Stimulated activated CD4-positive, alpha-beta T cell treated with anti-CD3 and anti-CD28 coated beads, Interleukin-12 subunit alpha, Interleukin-12 subunit beta, amount 100 ng/mL, for 24 hours (primary cell): ENCODE results near the gene MLXIP.
"Not testable (repeated sequence)": the region's sequence is repeated elsewhere in the genome, so short reads cannot be mapped to it uniquely, and the experiment has no call there.

Experiments
- DNase-seq, 2 experiments: peaks; one replicate each; pipeline ENCODE4 v3.0.0-alpha.2; 2020; ENCODE audit warnings: low read depth in 2 of 2

MLXIP gene, protein sequence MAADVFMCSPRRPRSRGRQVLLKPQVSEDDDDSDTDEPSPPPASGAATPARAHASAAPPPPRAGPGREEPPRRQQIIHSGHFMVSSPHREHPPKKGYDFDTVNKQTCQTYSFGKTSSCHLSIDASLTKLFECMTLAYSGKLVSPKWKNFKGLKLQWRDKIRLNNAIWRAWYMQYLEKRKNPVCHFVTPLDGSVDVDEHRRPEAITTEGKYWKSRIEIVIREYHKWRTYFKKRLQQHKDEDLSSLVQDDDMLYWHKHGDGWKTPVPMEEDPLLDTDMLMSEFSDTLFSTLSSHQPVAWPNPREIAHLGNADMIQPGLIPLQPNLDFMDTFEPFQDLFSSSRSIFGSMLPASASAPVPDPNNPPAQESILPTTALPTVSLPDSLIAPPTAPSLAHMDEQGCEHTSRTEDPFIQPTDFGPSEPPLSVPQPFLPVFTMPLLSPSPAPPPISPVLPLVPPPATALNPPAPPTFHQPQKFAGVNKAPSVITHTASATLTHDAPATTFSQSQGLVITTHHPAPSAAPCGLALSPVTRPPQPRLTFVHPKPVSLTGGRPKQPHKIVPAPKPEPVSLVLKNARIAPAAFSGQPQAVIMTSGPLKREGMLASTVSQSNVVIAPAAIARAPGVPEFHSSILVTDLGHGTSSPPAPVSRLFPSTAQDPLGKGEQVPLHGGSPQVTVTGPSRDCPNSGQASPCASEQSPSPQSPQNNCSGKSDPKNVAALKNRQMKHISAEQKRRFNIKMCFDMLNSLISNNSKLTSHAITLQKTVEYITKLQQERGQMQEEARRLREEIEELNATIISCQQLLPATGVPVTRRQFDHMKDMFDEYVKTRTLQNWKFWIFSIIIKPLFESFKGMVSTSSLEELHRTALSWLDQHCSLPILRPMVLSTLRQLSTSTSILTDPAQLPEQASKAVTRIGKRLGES

DNA sequence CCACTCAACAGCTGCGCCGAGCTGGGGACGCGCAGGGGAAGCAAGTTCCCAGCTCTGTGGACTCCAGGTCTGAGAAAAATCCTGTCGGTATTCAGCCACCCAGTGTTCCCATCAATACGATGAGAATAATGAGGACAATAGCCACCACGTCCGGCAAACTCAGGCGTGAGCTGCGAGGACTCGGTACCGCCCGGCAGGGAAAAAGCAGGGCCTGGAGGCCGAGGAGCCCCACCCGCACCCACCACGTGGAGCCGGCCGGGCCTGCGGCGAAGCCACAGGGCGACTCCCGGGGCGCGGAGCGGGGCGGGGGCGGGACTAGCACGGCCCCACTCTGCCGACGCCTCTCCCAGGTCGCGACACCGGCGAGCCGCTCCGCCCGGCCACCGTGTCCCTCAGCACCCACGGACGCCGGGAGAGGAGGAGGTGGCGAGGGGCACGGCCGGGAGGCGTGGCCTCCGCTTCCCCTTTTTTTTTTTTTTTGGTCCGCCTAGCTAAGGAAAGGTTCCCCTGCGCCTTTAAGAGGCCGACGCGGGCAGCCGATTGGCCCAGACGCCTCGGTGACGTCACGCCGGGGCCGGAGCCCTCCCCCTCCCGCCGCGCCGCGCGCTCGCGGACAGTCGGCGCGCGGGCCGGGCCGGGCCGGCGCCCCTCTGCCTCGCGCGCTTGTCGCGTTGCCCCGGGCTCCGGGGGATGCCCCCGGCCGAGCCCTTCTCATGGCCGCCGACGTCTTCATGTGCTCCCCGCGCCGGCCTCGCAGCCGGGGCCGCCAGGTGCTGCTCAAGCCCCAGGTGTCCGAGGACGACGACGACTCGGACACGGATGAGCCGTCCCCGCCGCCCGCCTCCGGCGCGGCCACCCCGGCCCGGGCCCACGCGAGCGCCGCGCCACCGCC lies at the start of gene MLXIP:
TSS of gene MLXIP (plus strand) at position 616 of the 892 bp plus-strand sequence. CDS start at position 714, 98 bp downstream.
- peak; percentile 80 to 83 for DNase-seq

DNA sequence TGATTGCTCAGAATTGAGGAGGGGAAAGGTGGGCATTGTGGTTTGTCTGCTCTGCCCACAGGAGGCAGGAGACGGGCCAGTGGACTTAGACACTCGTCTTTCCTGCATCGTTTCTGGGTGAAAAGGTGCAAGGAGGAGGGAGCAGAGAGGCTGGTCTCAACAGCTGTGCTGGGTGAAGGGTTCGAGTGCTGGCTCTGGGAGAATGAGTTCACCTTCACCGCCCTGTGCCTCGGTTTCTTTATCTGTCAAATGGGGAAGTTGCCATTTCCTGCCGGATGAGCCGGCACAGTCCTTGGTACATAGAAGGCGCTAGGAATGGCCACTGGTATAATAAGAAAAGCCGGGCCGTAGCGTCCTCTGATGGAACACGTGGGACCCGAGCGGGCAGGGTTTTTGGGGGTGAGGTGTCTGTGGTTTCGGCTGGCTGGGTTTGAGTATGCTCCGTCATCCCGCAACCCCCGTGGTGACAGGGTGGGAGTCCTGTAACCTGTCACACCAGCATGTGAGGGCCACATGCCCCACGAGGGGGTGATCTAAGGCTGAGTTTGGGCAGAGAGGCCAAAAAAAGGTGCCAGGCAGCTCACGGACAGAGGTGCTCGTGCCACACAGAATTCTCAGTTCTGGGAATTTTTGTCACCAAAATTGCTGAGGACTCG lies 49.5 kb upstream of the MLXIP start:
- DNase-seq = no peak

DNA sequence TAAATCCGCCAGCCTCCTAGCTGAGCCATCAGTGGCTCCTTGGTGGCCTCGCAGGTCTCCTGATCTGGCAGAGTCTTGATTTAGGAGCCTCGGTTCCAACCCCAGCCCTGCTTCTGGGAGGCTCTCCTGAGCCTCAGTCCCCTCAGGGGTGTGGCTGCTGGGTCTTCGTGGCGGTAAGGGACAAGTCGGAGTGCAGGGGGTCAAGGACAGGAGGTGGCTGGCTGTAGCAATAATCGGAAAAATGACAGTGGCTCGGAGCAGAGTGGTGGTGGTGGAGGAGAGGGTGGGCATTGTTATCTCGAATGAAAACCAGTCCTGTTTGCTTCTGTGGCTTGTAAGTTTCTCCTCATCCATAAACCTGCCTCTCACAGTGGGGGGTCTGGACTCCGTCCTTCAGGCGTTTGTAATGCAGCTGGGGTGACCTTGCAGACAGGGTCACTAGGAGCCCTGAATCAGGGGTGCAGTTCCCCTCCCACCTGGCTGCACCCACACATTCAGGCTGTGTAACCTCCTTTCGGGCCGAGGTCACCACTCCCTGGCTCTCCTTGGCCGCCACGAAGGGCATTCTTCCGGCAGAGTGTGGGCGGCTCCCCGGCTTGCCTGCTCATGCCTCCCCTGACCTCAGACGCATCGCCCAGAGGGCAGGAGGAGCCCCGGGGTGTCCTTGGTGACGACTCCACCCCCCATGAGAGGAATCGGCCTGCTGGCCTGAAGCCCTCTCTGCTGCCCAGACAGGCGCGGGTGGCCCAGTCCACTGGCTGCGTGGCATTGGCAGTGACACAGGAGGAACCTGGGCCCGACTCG lies 48.7 kb upstream of the MLXIP start:
- no peak for DNase-seq

DNA sequence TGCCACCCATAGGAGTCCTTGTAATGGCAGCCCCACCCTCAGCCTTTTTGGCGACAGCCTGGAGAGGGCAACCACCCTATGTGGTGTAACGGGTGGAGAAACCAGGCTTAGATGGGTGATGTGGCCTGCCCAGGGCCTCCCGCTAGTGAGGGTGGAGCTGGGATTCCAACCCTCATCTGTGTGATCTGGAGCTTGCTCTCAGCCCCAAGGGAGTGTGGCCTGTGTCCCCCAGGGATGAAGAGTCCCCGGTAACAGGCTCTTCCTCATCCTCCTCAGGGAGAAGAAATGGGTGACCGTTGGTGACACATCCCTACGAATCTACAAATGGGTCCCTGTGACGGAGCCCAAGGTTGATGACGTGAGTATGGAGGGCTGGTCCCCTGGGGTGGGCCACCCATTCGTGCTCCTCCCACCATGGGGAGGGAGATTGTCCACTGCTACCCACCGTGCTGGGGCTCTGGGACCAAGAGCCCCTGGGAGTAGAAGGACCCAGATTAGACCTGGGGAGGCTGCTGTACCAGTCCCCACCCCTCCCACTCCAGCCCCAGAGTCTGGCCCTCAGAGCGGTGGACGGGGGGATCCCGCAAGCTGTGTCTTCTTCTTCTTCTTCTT lies 48.0 kb upstream of the MLXIP start:
- no peak for DNase-seq

DNA sequence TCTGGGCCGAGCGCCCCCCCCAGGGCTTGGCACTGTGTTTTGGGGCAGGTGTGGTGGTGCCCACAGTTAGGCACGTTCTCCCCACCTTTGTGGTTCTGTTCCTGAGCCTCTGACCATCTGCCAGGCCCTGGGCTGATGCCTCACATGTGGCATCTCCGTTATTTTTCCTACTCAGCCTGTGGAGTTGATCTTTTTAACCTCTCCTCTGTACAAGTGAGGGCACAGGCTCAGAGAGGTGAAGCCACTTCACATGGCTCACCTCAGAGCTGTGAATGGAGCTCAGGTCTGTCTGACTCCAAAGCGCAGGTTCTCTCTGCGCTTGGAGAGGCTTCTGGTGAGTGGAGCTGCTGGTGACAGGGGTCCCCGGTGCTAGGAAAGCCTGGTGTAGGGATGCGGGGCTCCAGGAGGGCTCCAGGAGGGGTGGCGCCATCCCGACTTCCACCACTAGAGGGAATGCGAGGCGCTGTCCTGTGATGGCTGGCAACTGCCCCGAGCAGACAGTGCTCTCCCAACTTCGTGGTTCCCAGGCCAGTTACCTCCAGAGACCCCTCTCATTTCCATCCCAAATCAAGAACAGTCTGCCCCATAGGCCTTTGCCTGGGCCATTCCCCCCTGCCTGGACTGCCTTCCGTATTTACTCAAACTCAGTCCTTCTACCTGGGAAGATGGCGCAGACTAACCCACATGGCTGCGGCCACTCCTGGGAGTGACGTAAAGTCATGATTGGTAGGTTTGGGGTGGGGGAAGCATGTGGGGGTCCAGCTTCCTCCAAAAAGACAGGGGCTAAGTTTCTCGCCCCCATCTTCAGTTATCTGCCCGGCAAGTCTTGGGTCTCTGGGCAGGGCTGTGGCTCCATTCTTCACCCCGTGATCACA lies 47.0 kb upstream of the MLXIP start:
- peak in 1 of 2 experiments; percentile 64 for DNase-seq

DNA sequence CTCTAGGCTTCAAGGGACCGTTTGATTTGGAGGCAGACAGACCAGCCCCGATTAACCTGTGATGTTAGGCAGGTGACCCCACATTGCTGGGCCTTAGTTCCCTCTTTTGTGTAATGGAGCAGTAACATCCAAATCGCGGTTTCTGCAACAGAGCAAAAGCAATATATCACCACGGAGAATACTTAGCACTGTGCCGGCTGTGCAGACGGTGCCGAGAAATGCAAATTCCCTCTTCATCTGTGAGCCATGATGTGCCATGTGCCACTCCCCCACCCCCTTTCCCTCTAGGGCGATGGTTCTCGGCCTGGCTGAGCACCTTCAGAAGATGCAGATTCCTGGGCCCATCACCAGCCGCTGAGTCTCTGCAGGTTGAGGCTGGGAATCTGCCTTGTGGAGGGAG lies 46.0 kb upstream of the MLXIP start:
- DNase-seq = no peak

DNA sequence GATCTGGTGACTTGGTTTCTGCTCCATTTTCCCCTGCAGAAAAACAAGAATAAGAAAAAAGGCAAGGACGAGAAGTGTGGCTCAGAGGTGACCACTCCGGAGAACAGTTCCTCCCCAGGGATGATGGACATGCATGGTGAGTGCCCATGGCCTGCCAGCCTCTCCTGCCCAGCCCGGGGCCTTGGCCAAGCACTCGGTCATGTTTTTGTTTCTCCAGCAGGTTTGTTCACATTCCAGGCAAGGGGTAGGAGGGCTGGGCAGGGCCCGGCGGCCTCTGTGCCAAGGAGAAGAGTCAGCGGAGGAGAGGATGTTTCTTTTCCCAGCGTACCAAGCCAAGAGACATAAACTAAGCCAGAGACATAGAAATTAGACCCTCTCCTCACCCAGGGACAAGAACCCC lies 43.3 kb upstream of the MLXIP start:
- DNase-seq = no peak

DNA sequence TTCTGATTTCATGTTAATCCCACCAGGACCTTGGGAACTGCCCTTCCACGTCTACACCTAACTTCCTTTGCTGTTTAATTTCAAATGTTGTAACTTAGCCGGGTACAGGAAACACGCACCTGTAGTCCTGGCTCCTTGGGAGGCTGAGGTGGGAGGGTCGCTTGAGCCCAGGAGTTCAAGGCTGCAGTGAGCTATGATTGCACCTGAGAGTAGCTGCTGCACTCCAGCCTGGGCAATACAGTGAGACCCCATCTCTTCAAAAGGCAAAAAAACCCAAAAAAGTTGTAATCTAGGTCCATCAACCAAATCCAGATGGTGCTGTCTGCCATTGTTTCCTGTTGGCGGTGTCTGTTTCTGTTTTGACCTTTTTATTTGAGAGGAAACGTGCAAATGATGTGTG lies 42.4 kb upstream of the MLXIP start:
- no peak for DNase-seq

DNA sequence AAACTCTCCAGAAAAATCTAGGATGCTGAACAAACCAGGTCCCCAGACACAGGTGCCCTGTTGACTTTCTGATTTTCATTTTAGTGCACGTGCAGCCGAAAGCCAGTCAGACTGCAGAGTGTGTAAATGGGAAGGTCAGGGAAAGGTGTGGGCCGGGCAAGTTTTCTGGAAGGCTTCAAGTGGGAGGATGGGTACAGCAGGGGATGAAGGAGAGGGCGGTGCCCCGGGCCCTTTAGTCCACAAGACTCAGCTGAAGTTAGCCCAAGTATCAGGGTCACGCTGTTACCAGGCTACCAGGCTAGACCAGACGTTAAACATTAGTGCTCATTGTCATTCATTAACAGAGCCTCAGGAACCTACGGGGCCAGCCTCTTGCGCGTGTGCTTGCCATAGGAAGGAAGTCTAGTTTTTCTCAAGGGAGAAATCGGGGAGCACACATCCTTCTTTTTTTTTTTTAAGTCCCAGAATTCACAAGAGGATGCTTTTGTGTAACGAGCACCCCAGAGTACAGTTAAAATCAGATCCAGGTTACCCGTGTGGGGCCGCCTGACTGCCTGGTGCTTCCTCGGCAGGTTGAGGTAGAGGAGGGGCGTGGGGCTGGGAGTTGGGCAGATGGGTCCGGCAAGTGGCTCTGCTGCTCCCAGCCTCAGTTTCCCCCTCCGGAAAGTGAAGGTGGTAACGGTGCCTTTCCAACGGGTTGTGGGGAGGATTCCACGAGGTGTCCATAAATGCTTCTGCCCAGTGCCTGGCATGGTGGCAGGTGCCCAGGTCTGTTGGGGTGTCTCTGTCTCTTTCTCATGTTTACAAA lies 37.8 kb upstream of the MLXIP start:
- no peak for DNase-seq

DNA sequence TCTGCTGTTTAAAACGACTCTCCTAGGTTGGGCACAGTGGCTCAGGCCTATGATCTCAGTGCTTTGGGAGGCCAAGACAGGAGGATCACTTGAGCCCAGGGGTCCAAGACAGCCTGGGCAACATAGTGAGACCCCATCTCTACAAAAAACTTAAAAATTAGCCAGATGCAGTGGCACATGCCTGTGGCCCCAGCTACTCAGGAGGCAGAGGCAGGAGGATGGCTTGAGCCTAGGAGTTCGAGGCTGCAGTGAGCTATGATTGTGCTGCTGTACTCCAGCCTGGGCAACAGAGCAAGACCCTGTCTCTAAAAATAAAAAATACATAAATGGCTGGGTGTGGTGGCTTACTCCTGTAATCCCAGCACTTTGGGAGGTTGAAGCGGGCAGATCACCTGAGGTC lies 37.1 kb upstream of the MLXIP start:
- not testable (repeated sequence) for DNase-seq

DNA sequence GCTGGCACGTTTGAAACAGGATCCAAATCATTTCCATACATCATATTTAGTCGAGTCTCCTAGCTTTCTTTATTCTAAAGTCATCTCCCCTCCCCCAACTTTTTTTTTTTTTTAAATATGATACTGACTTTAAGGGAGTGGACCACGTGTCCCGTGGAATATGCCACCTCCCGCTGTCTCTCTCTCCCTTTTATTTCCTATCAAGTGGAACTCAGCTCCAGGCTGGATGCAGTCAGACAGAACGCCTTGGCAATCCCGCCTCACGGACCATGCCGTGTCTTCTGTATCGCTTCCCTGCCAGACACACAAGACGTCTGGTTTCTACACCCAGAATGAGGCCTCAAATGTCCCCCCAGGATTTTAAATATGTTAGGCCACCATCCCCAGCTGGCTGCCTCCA lies 35.6 kb upstream of the MLXIP start:
- DNase-seq = no peak

DNA sequence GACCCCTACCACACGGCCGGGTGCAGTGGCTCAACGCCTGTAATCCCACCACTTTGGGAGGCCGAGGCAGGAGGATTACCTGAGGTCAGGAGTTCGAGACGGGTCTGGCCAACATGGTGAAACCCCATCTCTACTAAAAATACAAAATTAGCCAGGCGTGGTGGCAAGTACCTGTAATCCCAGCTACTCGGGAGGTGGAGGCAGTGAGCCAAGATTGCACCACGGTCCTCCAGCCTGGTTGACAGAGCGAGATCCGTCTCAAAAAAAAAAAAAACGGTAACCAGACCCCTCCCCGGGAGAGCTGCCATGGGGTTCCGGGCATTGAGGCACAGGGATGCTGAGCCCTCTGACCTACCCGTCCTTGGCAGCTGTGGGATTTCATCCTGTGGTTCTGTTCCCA lies 35.1 kb upstream of the MLXIP start:
- no peak for DNase-seq

DNA sequence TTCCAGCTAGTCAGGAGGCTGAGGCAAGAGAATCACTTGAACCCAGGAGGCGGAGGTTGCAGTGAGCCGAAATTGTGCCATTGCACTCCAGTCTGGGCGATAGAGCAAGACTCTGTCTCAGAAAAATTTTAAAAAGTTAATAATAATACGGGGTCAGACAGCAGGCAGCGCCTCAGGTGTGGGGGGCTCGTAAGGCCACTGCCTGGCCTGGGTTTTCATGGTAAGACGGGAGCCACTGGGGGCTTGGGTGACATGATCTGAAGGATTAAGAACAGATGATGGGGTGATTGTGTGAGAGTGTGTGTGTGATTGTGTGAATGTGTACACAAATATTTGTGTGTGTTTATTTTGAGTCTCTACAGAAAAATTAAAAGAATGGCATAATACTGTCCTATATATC lies 33.3 kb upstream of the MLXIP start:
- DNase-seq = no peak

DNA sequence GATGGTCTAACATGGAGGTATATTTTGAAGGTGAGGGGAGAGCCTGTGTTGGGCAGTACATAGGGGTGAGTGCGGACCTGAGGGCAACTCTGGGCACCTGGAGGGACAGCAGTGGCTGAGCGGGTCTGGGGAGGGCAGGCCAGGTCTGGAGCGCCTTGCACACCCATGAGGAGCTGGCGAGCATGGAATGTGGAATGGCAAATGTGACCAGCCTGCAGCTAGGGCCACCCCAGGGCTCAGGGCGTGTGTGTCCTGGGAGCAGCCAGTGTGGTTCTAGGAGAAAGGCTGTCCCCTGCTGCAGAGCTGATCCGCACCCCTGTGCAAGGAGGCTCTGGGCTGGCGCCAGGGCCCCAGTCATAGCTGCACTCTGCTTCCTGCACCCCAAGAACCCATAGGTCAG lies 32.4 kb upstream of the MLXIP start:
- no peak for DNase-seq

DNA sequence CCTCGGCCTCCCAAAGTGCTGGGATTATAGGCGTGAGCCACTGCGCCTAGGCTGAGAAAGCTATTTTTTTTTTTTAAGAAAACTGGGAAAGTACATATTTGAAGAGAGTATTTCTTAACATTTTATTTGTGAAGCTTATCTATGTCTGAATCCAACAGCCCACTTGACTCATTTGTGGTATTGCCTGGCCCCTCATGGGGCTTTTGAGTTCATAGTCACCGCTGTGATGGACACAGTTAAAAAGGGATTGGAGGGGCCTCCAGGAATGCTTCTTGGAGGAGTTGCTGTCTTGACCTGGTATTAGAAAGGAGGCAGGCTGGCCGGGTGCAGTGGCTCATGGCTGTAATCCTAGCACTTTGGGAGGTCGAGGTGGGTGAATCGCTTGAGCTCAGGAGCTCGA lies 30.4 kb upstream of the MLXIP start:
- DNase-seq = no peak

DNA sequence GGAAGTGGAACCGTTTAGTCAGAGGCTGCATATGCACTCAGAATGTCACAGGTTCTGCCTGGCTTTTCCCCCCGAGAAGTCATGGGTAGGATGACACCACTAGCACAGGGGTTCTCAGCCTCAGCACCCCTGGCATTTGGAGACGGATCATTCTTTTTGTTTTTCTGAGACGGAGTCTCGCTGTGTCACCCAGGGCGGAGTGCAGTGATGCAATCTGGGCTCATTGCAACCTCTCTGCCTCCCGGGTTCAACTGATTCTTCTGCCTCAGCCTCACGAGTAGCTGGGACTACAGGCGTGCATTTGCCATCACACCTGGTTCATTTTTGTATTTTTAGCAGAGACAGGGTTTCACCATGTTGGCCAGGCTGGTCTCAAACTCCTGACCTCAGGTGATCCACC lies 28.7 kb upstream of the MLXIP start:
- no peak for DNase-seq

DNA sequence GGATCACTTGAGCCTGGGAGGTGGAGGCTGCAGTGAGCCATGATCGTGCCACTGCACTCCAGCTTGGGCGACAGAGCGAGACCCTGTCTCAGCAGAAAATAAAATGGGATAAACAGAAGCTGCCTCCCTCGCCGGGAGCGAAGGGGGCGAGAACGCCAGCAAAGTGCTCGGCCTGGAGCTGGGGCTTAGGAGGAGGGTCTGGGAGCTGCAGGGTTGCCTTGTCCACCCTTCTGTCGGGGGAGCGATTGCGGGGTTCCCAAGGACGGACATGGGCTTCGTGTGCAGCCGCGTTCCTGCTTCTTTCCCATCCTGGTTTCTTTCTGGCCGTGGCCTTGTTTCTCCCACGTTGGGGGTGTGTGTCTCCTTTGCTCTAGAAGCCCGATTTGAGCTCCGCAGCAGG lies 27.9 kb upstream of the MLXIP start:
- DNase-seq = no peak

DNA sequence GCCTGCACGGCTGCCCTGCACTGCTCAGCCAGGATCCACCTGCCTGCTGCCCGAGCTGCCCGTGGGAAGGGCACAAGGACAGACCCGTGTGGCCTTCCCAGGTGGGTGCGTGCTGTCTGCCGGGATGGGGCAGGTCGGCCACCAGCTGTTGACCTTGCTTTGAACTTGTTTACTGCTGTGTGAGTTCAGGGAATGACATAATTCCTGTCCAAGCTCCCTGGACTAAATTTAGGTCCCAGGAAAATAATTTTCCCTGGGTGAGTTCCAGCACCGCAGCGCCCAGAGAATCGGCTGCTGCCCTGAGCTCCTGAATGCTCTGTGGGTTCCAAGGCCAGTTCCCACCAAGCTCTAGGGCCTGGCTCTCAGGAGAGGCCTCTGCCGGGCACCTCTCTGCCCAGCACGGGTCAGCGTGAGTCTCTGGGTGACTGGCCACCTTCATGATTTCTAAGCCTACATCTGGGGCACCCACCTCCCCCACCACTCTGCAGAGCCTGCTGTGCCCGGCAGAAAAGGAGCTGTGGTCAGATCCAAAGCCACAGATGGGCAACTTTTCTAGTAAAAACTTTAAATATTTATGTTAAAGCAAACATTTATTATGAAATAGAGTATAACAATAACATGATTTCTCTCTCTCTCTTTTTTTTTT lies 27.2 kb upstream of the MLXIP start:
- DNase-seq = no peak
